Measurements from ENCODE around the gene CPZ.
A peak's percentile ranks its signal among the peaks of the same experiment; 100 is the strongest.

CPZ gene

DNA sequence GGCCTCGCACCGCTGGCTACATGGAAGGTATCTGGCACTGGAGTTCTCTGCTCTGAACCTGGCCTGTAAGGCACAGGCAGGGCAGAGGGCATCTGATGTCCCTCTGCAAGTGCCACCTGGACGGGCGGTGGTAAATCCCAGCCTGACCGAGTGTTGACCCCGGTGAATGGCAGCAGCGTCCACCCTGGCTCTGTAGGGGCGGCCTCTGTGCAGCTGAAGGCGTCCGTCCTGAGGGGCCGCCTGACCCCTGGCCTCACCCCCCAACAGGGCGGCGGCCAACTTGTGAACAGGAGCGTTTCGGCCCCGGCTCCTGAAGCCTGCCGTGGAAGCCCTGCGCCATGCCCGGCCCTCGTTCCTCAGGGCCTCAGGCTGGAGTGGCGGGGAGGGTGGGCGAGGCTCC is 51.4 kb downstream of the CPZ start:
- Histone ChIP-seq H2AFZ (ENCODE audit: low read length) (no peak overlapping the region), H4K8ac (ENCODE audit: low read depth, low read length) (no peak overlapping the region), H4K91ac (ENCODE audit: low read depth, low read length, poor library complexity) (peak overlapping the region; percentile 64), H3K27ac (replicated peaks; ENCODE audit: low read length) (no peak overlapping the region), H3K4ac (ENCODE audit: low read length) (peak overlapping the region; percentile 6), H2BK12ac (ENCODE audit: low read length) (no peak overlapping the region), H2BK5ac (ENCODE audit: low read length) (peak overlapping the region; percentile 54), H3K4me2 (ENCODE audit: insufficient read depth, low read length, poor library complexity, severe bottlenecking) (no peak overlapping the region), H3K18ac (ENCODE audit: low read length) (peak overlapping the region; percentile 79), H2BK15ac (ENCODE audit: low read length) (no peak overlapping the region), H2BK120ac (ENCODE audit: low read depth, low read length) (peak overlapping the region; percentile 48), H3K9me3 (replicated peaks in 1 of 2; ENCODE audit: control insufficient read depth in 2 of 2, insufficient read depth in 1 of 2, low read depth in 1 of 2, low read length in 2 of 2) (peaks cover 0 to 3% of the 10 kb centered on the region in 2 donors), H3K9ac (ENCODE audit: low read depth, low read length, poor library complexity) (no peak overlapping the region), H3K36me3 (replicated peaks in 1 of 2; ENCODE audit: control insufficient read depth in 2 of 2, insufficient read depth in 2 of 2, low read length in 2 of 2) (no peaks in the 10 kb centered on the region), H3K27me3 (ENCODE audit: control insufficient read depth in 3 of 3, insufficient read depth in 3 of 3, low read depth in 1 of 3, low read length in 3 of 3) (peaks cover 0 to 19% (median 1%) of the 10 kb centered on the region in 3 experiments), H3K79me1 (ENCODE audit: low read depth, low read length) (peaks cover 2% of the 10 kb centered on the region), H3K23ac (ENCODE audit: low read depth, low read length, poor library complexity) (peak overlapping the region; percentile 14), H3K14ac (ENCODE audit: low read length) (no peak overlapping the region), H3K4me1 (ENCODE audit: control insufficient read depth in 2 of 2, insufficient read depth in 1 of 2, low read depth in 1 of 2, low read length in 2 of 2) (peaks cover 0 to 14% of the 10 kb centered on the region in 2 donors), H2AK5ac (ENCODE audit: low read depth, low read length) (peak overlapping the region; percentile 53), H3K4me3 (ENCODE audit: low read length in 2 of 2) (no peak overlapping the region)
- no CpG with 5 or more reads among the region's 22 CpGs for WGBS, 2 donors (ENCODE audit: extremely low coverage in 2 of 2, insufficient read length in 2 of 2, insufficient replicate concordance in 1 of 2)
- DNase-seq (ENCODE audit: low spot score) = no peak

DNA sequence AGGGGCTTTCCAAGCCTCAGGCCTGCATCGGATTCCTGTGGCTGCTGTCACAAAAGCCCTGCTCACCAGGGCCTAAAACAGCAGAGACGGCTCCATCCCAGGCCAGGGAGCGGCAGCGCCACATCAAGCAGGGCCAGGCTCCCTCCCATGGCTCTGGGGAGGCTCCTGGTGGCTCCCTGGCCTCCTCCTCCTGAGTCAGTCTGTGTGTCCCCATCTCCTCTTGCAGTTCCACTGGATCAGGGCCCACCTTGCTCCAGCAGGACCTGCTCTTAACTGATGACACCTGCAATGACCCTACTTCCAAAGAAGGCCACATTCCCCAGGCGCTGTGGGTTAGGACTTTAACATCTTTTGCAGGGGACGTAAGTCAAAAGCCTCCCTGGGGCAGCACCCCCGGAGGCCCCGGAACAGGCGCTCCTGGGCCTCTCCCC is 51.9 kb downstream of the CPZ start:
- Histone ChIP-seq H3K4ac (ENCODE audit: low read length) (no peak overlapping the region), H2BK120ac (ENCODE audit: low read depth, low read length) (peak overlapping the region; percentile 48), H3K4me3 (ENCODE audit: low read length in 2 of 2) (no peak overlapping the region), H3K9me3 (replicated peaks in 1 of 2; ENCODE audit: control insufficient read depth in 2 of 2, insufficient read depth in 1 of 2, low read depth in 1 of 2, low read length in 2 of 2) (peaks cover 0 to 3% of the 10 kb centered on the region in 2 donors), H3K36me3 (replicated peaks in 1 of 2; ENCODE audit: control insufficient read depth in 2 of 2, insufficient read depth in 2 of 2, low read length in 2 of 2) (no peaks in the 10 kb centered on the region), H3K9ac (ENCODE audit: low read depth, low read length, poor library complexity) (no peak overlapping the region), H4K91ac (ENCODE audit: low read depth, low read length, poor library complexity) (peak overlapping the region; percentile 64), H3K4me1 (ENCODE audit: control insufficient read depth in 2 of 2, insufficient read depth in 1 of 2, low read depth in 1 of 2, low read length in 2 of 2) (peaks cover 0 to 16% of the 10 kb centered on the region in 2 donors), H3K27me3 (ENCODE audit: control insufficient read depth in 3 of 3, insufficient read depth in 3 of 3, low read depth in 1 of 3, low read length in 3 of 3) (peaks cover 0 to 24% (median 0%) of the 10 kb centered on the region in 3 experiments), H4K8ac (ENCODE audit: low read depth, low read length) (no peak overlapping the region), H3K14ac (ENCODE audit: low read length) (no peak overlapping the region), H3K4me2 (ENCODE audit: insufficient read depth, low read length, poor library complexity, severe bottlenecking) (no peak overlapping the region), H2BK5ac (ENCODE audit: low read length) (no peak overlapping the region), H3K23ac (ENCODE audit: low read depth, low read length, poor library complexity) (no peak overlapping the region), H2BK12ac (ENCODE audit: low read length) (no peak overlapping the region), H3K18ac (ENCODE audit: low read length) (peak overlapping the region; percentile 59), H2AFZ (ENCODE audit: low read length) (no peak overlapping the region), H2AK5ac (ENCODE audit: low read depth, low read length) (peak overlapping the region; percentile 95), H2BK15ac (ENCODE audit: low read length) (no peak overlapping the region), H3K79me1 (ENCODE audit: low read depth, low read length) (peaks cover 2% of the 10 kb centered on the region), H3K27ac (replicated peaks; ENCODE audit: low read length) (no peak overlapping the region)
- WGBS, 2 donors (ENCODE audit: extremely low coverage in 2 of 2, insufficient read length in 2 of 2, insufficient replicate concordance in 1 of 2) = no CpG with 5 or more reads among the region's 9 CpGs
- no peak for DNase-seq (ENCODE audit: low spot score)

DNA sequence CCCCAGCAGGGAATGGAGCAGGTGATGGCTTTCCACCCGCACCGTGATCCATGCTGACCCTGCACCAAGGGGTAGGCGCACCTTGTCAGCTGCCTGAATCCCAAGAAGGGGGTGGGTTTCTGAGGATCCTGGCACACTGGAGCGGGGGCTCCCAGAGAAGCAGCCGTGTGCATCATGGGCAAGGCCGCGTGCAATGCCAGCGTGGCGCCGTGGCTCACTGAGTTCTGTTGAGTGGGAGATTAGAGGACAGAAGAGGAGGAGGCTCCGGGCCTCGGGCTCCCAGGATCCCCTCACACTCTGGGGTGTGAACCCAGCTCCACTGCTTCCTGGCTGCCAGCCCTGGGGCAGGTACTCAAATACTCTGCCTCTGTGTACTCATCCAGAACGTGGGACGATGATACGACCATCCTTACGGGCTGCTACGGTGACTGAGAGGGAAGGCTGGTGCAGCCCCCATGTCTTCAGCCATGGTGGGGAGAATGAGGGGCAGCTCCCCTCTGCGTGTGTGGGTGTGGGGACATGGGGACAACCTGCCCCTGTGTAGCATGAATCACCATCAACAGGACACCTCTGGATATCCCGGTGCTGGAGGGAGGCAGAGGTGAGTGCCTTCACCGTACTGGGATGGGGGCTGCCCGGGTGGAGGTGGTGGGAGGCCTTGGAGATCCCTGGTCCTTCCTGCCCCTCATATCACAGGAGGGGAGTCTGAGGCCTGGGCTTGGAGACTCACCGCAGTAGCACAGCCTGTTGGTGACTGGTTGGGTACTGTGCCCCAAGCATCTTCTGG is 52.6 kb downstream of the CPZ start:
- H3K27me3 ChIP-seq (ENCODE audit: control insufficient read depth in 3 of 3, insufficient read depth in 3 of 3, low read depth in 1 of 3, low read length in 3 of 3) = peaks cover 0 to 27% (median 0%) of the 10 kb centered on the region in 3 experiments
- no peak overlapping the region for H3K4me2 ChIP-seq (ENCODE audit: insufficient read depth, low read length, poor library complexity, severe bottlenecking)
- peak overlapping the region; percentile 50 for H2BK120ac ChIP-seq (ENCODE audit: low read depth, low read length)
- H3K9me3 ChIP-seq (replicated peaks in 1 of 2; ENCODE audit: control insufficient read depth in 2 of 2, insufficient read depth in 1 of 2, low read depth in 1 of 2, low read length in 2 of 2) = peaks cover 0 to 3% of the 10 kb centered on the region in 2 donors
- peak overlapping the region; percentile 14 for H3K9ac ChIP-seq (ENCODE audit: low read depth, low read length, poor library complexity)
- H3K36me3 ChIP-seq (replicated peaks in 1 of 2; ENCODE audit: control insufficient read depth in 2 of 2, insufficient read depth in 2 of 2, low read length in 2 of 2) = no peaks in the 10 kb centered on the region
- no peak overlapping the region for H3K27ac ChIP-seq (replicated peaks; ENCODE audit: low read length)
- no peak overlapping the region for H4K8ac ChIP-seq (ENCODE audit: low read depth, low read length)
- H2BK5ac ChIP-seq (ENCODE audit: low read length) = peak overlapping the region; percentile 8
- H2AK5ac ChIP-seq (ENCODE audit: low read depth, low read length) = peak overlapping the region; percentile 95
- H3K4me3 ChIP-seq (ENCODE audit: low read length in 2 of 2) = no peak overlapping the region
- peak overlapping the region; percentile 83 for H3K18ac ChIP-seq (ENCODE audit: low read length)
- peak overlapping the region; percentile 65 for H3K14ac ChIP-seq (ENCODE audit: low read length)
- no CpG with 5 or more reads among the region's 22 CpGs for WGBS, 2 donors (ENCODE audit: extremely low coverage in 2 of 2, insufficient read length in 2 of 2, insufficient replicate concordance in 1 of 2)
- H2BK15ac ChIP-seq (ENCODE audit: low read length) = peak overlapping the region; percentile 2
- no peak overlapping the region for H2AFZ ChIP-seq (ENCODE audit: low read length)
- peaks cover 2% of the 10 kb centered on the region for H3K79me1 ChIP-seq (ENCODE audit: low read depth, low read length)
- H2BK12ac ChIP-seq (ENCODE audit: low read length) = no peak overlapping the region
- H3K23ac ChIP-seq (ENCODE audit: low read depth, low read length, poor library complexity) = peak overlapping the region; percentile 49
- H3K4ac ChIP-seq (ENCODE audit: low read length) = no peak overlapping the region
- no peak for DNase-seq (ENCODE audit: low spot score)
- no peak overlapping the region for H4K91ac ChIP-seq (ENCODE audit: low read depth, low read length, poor library complexity)
- peaks cover 0 to 16% of the 10 kb centered on the region in 2 donors for H3K4me1 ChIP-seq (ENCODE audit: control insufficient read depth in 2 of 2, insufficient read depth in 1 of 2, low read depth in 1 of 2, low read length in 2 of 2)

- Histone ChIP-seq H3K27me3 (ENCODE audit: control insufficient read depth in 3 of 3, insufficient read depth in 3 of 3, low read depth in 1 of 3, low read length in 3 of 3) (peaks cover 0 to 31% (median 0%) of the 10 kb centered on the region in 3 experiments), H4K91ac (ENCODE audit: low read depth, low read length, poor library complexity) (no peak overlapping the region), H3K4ac (ENCODE audit: low read length) (peak overlapping the region; percentile 56), H2BK15ac (ENCODE audit: low read length) (peak overlapping the region; percentile 2), H3K4me2 (ENCODE audit: insufficient read depth, low read length, poor library complexity, severe bottlenecking) (no peak overlapping the region), H3K4me1 (ENCODE audit: control insufficient read depth in 2 of 2, insufficient read depth in 1 of 2, low read depth in 1 of 2, low read length in 2 of 2) (peaks cover 0 to 16% of the 10 kb centered on the region in 2 donors), H3K14ac (ENCODE audit: low read length) (no peak overlapping the region), H2BK5ac (ENCODE audit: low read length) (peak overlapping the region; percentile 8), H2AK5ac (ENCODE audit: low read depth, low read length) (peak overlapping the region; percentile 95), H3K9ac (ENCODE audit: low read depth, low read length, poor library complexity) (no peak overlapping the region), H3K23ac (ENCODE audit: low read depth, low read length, poor library complexity) (peak overlapping the region; percentile 49), H4K8ac (ENCODE audit: low read depth, low read length) (peak overlapping the region; percentile 84), H3K4me3 (ENCODE audit: low read length in 2 of 2) (no peak overlapping the region), H3K79me1 (ENCODE audit: low read depth, low read length) (peaks cover 2% of the 10 kb centered on the region), H3K27ac (replicated peaks; ENCODE audit: low read length) (no peak overlapping the region), H3K18ac (ENCODE audit: low read length) (peak overlapping the region; percentile 83), H2AFZ (ENCODE audit: low read length) (no peak overlapping the region), H2BK120ac (ENCODE audit: low read depth, low read length) (peak overlapping the region; percentile 50), H2BK12ac (ENCODE audit: low read length) (no peak overlapping the region), H3K9me3 (replicated peaks in 1 of 2; ENCODE audit: control insufficient read depth in 2 of 2, insufficient read depth in 1 of 2, low read depth in 1 of 2, low read length in 2 of 2) (peaks cover 0 to 3% of the 10 kb centered on the region in 2 donors), H3K36me3 (replicated peaks in 1 of 2; ENCODE audit: control insufficient read depth in 2 of 2, insufficient read depth in 2 of 2, low read length in 2 of 2) (no peaks in the 10 kb centered on the region)
- WGBS, 2 donors (ENCODE audit: extremely low coverage in 2 of 2, insufficient read length in 2 of 2, insufficient replicate concordance in 1 of 2) = no CpG with 5 or more reads among the region's 16 CpGs
- no peak for DNase-seq (ENCODE audit: low spot score)
These were observed 53.2 kb downstream of the CPZ start for GRCh38 chr4:8645753-8646124.

Measured in neuronal stem cell (in vitro differentiated cells).